MM.1S (cell line): ENCODE measurements around the gene F13A1.

Experiments
- CTCF ChIP-seq: fragments of 300-600 bp; sonication (generic); IDR thresholded peaks from 2 replicates; pipeline ENCODE4 v1.5.1; 2016; ENCODE audit warnings: antibody characterized with exemption, low read length, mixed read lengths
- EZH2 ChIP-seq: fragments of 300-600 bp; sonication (generic); optimal IDR thresholded peaks from 2 replicates; pipeline ENCODE3; 2017; ENCODE audit warnings: low read depth, mild to moderate bottlenecking, antibody characterized with exemption, low read length, mixed read lengths
- EZH2phosphoT487 ChIP-seq: fragments of 300-600 bp; sonication (generic); IDR thresholded peaks from 2 replicates; pipeline ENCODE4 v1.6.1; 2018; ENCODE audit warnings: antibody characterized with exemption, low read length

- TF ChIP-seq CTCF: no peak
- no peak for TF ChIP-seq EZH2
- TF ChIP-seq EZH2phosphoT487: no peak
Observed at GRCh38 chr6:6331946-6332601, 11.6 kb upstream of the F13A1 start.
